Fibroblast of pulmonary artery (primary cell): ENCODE results near the gene ZNF134.

Source experiments
- DNase-seq: peaks from one replicate; pipeline ENCODE4 v3.0.0-alpha.2; 2010; ENCODE audit warnings: low read depth
- H3K4me3 ChIP-seq: replicated peaks from 2 replicates; pipeline ENCODE4 v1.5.1; 2011; ENCODE audit warnings: low read depth, mild to moderate bottlenecking, control low read depth, low read length, moderate library complexity
- TF ChIP-seq, protein P1 (sequence below): IDR thresholded peaks from 2 replicates; pipeline ENCODE4 v1.5.1; 2011; ENCODE audit warnings: mild to moderate bottlenecking, control low read depth, low read length, inconsistent platforms; ENCODE audit errors: missing control alignments

The ZNF134 gene

DNA sequence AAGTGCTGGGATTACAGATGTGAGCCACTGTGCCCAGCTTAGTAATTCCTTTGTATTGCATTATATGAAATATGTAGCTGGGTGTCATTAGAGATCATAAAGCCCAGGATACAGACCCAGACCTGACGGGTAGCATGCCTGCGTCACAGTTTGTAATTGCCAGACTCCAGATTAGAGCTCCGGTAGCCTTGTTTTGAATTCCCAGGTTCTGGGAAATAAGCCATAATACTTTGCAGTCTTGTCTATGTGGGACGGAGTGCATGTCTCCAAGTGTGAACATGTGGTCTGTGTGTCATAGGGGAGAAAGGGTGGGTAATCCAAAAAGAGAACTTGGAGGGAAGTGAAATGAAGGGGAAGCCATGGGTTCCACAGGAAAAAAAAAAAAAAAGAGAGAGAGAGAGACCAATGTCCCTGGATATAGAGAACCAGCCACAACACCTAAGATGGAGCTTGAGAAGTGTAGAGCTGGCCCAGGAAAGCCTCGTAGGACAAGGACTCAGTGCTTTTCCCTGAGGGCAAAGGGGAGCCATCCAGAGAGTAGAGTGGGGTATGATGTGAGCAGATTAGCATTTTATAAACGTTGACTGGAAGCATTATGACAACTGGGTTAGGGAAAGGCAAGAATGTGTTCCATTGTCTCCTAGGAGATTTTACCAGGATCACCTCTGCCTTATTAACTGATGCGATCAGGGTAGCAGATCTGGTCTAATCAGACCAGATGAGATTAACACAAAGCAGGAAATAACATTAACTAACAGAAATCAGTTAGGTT is 57.3 kb downstream of the ZNF134 start:
- no peak overlapping the region for H3K4me3 ChIP-seq
- no peak for DNase-seq
- TF ChIP-seq, protein P1, sequence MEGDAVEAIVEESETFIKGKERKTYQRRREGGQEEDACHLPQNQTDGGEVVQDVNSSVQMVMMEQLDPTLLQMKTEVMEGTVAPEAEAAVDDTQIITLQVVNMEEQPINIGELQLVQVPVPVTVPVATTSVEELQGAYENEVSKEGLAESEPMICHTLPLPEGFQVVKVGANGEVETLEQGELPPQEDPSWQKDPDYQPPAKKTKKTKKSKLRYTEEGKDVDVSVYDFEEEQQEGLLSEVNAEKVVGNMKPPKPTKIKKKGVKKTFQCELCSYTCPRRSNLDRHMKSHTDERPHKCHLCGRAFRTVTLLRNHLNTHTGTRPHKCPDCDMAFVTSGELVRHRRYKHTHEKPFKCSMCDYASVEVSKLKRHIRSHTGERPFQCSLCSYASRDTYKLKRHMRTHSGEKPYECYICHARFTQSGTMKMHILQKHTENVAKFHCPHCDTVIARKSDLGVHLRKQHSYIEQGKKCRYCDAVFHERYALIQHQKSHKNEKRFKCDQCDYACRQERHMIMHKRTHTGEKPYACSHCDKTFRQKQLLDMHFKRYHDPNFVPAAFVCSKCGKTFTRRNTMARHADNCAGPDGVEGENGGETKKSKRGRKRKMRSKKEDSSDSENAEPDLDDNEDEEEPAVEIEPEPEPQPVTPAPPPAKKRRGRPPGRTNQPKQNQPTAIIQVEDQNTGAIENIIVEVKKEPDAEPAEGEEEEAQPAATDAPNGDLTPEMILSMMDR, result no peak

DNA sequence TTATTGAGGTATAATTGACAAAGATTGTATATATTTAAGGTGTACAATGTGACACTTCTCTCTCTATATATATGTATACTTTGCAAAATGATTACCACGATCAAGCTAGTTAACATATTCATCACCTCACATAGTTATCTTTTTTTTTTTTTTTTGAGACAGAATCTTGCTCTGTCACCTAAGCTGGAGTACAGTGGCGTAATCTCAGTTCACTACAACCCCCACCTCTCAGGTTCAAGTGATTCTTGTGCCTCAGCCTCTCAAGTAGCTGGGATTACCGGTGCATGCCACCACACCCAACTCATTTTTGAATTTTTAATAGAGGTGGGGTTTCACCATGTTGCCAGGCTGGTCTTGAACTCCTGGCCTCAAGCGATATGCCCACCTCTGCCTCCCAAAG is 58.4 kb downstream of the ZNF134 start:
- TF ChIP-seq, protein P1, result no peak
- no peak for DNase-seq

More for the DNA sequence above, 58.4 kb downstream of the ZNF134 start:
- no peak overlapping the region for H3K4me3 ChIP-seq
